K562 (cell line): Measurements from ENCODE around the gene KIFAP3. TPM values are rescaled to one million over a fixed set of nuclear protein-coding genes. Genes with fewer than 3 reads are reported as not detected.

Experiments
- ATAC-seq: fragments of 200-7000 bp; cut with Tn5 transposase; 3 replicates; pipeline ENCODE4 v1.9.1; 2020; ENCODE audit warnings: moderate library complexity
- BruUV-seq: library from RNA; stranded (reverse); fragments of 400-500 nt; replicated peaks from 2 replicates; lab custom pipeline; 2021; lab: Mats Ljungman, UMichigan
- CTCF ChIA-PET: fragments of 300-600 bp; formaldehyde crosslinking; extraction: SDS; loops from one replicate; lab custom pipeline; 2021; ENCODE audit warnings: low intra/inter-chr PET ratio; lab: Yijun Ruan, JAX
- POLR2A ChIA-PET: fragments of 300-600, 350-650 bp; sonication (Branson Sonifier 250); formaldehyde crosslinking; extraction: SDS; loops from one replicate; lab custom pipeline; 2021; ENCODE audit warnings: antibody characterized with exemption, inconsistent platforms; lab: Yijun Ruan, JAX
- DNase-seq, 4 experiments: peaks; one replicate each; pipeline versions ENCODE4 v3.0.0 to v3.0.0-alpha.2; 2011 to 2018; ENCODE audit warnings: low spot score in 3 of 4, mixed read lengths in 3 of 4; ENCODE audit errors: extremely low read depth in 1 of 4
- FAIRE-seq: peaks from 2 replicates; lab custom pipeline; 2011; peaks lifted over from hg19 to GRCh38; lab: Jason Lieb, UNC
- H2AFZ ChIP-seq: 2 replicates; pipeline ENCODE4 v1.6.0; 2011; ENCODE audit warnings: low read depth, low read length, control low read depth, inconsistent platforms
- H3K27ac ChIP-seq: fragments of 200-600 bp; 3 replicates; pipeline ENCODE4 v1.8.0; 2011; ENCODE audit warnings: low read depth, mild to moderate bottlenecking, control low read depth, inconsistent platforms, low read length, moderate library complexity, mixed read lengths; ENCODE audit errors: extremely low read depth
- H3K27me3 ChIP-seq, 2 experiments: fragments of 300-600 bp in 1 of 2; 2 replicates in 1 of 2; 3 replicates in 1 of 2; pipeline versions ENCODE4 v1.6.0 to v1.8.0; 2011; ENCODE audit warnings: inconsistent platforms in 2 of 2, low read length in 2 of 2, mild to moderate bottlenecking in 1 of 2, mixed read lengths in 1 of 2, moderate library complexity in 1 of 2; ENCODE audit not compliant: control insufficient read depth in 2 of 2, insufficient read depth in 2 of 2
- H3K36me3 ChIP-seq: fragments of 300-600 bp; 3 replicates; pipeline ENCODE4 v1.8.0; 2011; ENCODE audit warnings: mild to moderate bottlenecking, low read length, inconsistent platforms; ENCODE audit not compliant: control insufficient read depth, insufficient read depth
- H3K4me1 ChIP-seq, 2 experiments: fragments of 200-600 bp in 1 of 2; replicated peaks in 1 of 2; 2 replicates in 1 of 2; 3 replicates in 1 of 2; pipeline versions ENCODE4 v1.5.1 to v1.8.0; 2011; ENCODE audit warnings: inconsistent platforms in 2 of 2, low read length in 2 of 2, mild to moderate bottlenecking in 1 of 2, mixed read lengths in 1 of 2, moderate library complexity in 1 of 2; ENCODE audit not compliant: control insufficient read depth in 2 of 2, insufficient read depth in 2 of 2
- H3K4me2 ChIP-seq: 2 replicates; pipeline ENCODE4 v1.6.1; 2011; ENCODE audit warnings: low read length, control low read depth, inconsistent platforms, mixed read lengths; ENCODE audit not compliant: insufficient read depth
- H3K4me3 ChIP-seq: fragments of 200-600 bp; sonication (generic), shearing (Covaris generic); 2 replicates; pipeline ENCODE4 v1.5.1; 2016; ENCODE audit warnings: control low read depth, inconsistent platforms
- H3K79me2 ChIP-seq: fragments of 200-600 bp; 3 replicates; pipeline ENCODE4 v1.8.0; 2011; ENCODE audit warnings: low read length, inconsistent platforms; ENCODE audit not compliant: control insufficient read depth, insufficient read depth
- H3K9ac ChIP-seq, 2 experiments: 2 replicates each; pipeline versions ENCODE4 v1.6.0 to v1.6.1; 2011; ENCODE audit warnings: low read depth in 2 of 2, low read length in 2 of 2, control low read depth in 1 of 2, inconsistent platforms in 1 of 2, mild to moderate bottlenecking in 1 of 2, mixed read lengths in 1 of 2; ENCODE audit not compliant: insufficient read depth in 1 of 2
- H3K9me1 ChIP-seq: one replicate; pipeline ENCODE4 v1.6.0; 2011; ENCODE audit warnings: inconsistent platforms, mild to moderate bottlenecking, low read length, moderate library complexity; ENCODE audit not compliant: control insufficient read depth, insufficient read depth
- H3K9me3 ChIP-seq: replicated peaks from 2 replicates; pipeline ENCODE4 v1.5.1; 2011; ENCODE audit warnings: low read depth, low read length, inconsistent platforms; ENCODE audit not compliant: control insufficient read depth, insufficient read depth
- H4K20me1 ChIP-seq: replicated peaks from 2 replicates; pipeline ENCODE4 v1.6.1; 2011; ENCODE audit warnings: low read length, inconsistent platforms, mixed read lengths; ENCODE audit not compliant: control insufficient read depth, insufficient read depth
- C11orf30 ChIP-seq: fragments of 450-650 bp; IDR thresholded peaks from 2 replicates; pipeline ENCODE4 v1.6.1; 2016; ENCODE audit warnings: low read depth, mild to moderate bottlenecking
- COPS2 ChIP-seq: fragments of 450-650 bp; conservative IDR thresholded peaks from 2 replicates; pipeline ENCODE4 v1.6.1; 2016; ENCODE audit warnings: mild to moderate bottlenecking, moderate library complexity
- HDAC3 ChIP-seq: fragments of 450-650 bp; IDR thresholded peaks from 2 replicates; pipeline ENCODE4 v1.6.1; 2018; ENCODE audit warnings: borderline replicate concordance, mild to moderate bottlenecking, moderate library complexity; ENCODE audit not compliant: partially characterized antibody
- HMG20A ChIP-seq: fragments of 450-650 bp; formaldehyde crosslinking; conservative IDR thresholded peaks from 2 replicates; pipeline ENCODE4 v1.4.0; 2020; ENCODE audit warnings: mild to moderate bottlenecking, mixed read lengths
- MAZ ChIP-seq, 2 experiments: fragments of 450-650 bp in 1 of 2; sonication (generic) in 1 of 2; formaldehyde crosslinking; IDR thresholded peaks in 1 of 2; conservative IDR thresholded peaks in 1 of 2; 2 replicates each; pipeline versions ENCODE4 v1.4.0 to v1.5.0; 2020; ENCODE audit warnings: mild to moderate bottlenecking in 1 of 2, missing genetic modification reagents in 1 of 2
- NFIX ChIP-seq: fragments of 250-450 bp; sonication (Bioruptor Pico); IDR thresholded peaks from 2 replicates; pipeline ENCODE4 v1.4.0; 2020; ENCODE audit warnings: low read depth, mild to moderate bottlenecking, moderate library complexity
- TAF9B ChIP-seq: fragments of 450-650 bp; IDR thresholded peaks from 2 replicates; pipeline ENCODE4 v1.6.1; 2018; ENCODE audit warnings: mild to moderate bottlenecking; ENCODE audit not compliant: partially characterized antibody
- XRCC4 ChIP-seq: IDR thresholded peaks from one replicate; pipeline ENCODE4 v1.6.1; 2011; ENCODE audit not compliant: insufficient read depth, insufficient read length; ENCODE audit errors: extremely low read depth
- ZBTB1 ChIP-seq: sonication (generic); formaldehyde crosslinking; IDR thresholded peaks from 2 replicates; pipeline ENCODE4 v1.8.1; 2023; ENCODE audit warnings: missing genetic modification reagents, low read depth, mild to moderate bottlenecking, borderline replicate concordance
- ZFX ChIP-seq: sonication (generic); formaldehyde crosslinking; IDR thresholded peaks from 2 replicates; pipeline ENCODE4 v1.8.0; 2022; ENCODE audit warnings: mild to moderate bottlenecking, missing genetic modification reagents, moderate library complexity
- ZNF668 ChIP-seq: fragments of 250-450 bp; sonication (Bioruptor Pico); IDR thresholded peaks from 2 replicates; pipeline ENCODE4 v1.8.0; 2022; ENCODE audit warnings: mild to moderate bottlenecking, inconsistent platforms
- WGBS: fragments of 100-300 bp; shearing (Covaris generic); methylation state at CpG from one replicate; pipeline ENCODE4 v1.1.6; 2016; ENCODE audit warnings: low coverage, mixed read lengths; ENCODE audit not compliant: insufficient coverage; ENCODE audit errors: missing lambda C conversion rate; 5-methylcytosine and 5-hydroxymethylcytosine counted together
- in situ Hi-C: fragments of 300-500 bp; cut with MboI; formaldehyde crosslinking; loops from 4 replicates; pipeline ENCODE4 v1.15.0; 2018; ENCODE audit warnings: inconsistent platforms, mixed read lengths
- intact Hi-C: fragments of 100-400 bp; cut with micrococcal nuclease; formaldehyde crosslinking; loops from 2 replicates; pipeline ENCODE4 v1.14.2; 2022
- polyA plus RNA-seq, 8 experiments: library from polyadenylated mRNA; depleted of rRNA in 4 of 8; stranded (reverse) in 5 of 8; unstranded in 3 of 8; fragments of >200 nt; fragmentation: Nextera tagmentation in 2 of 8; fragmentation: Illumina TruSeq in 1 of 8; extraction: Ambion mirVana in 2 of 8; extraction: Trizol in 1 of 8; gene quantifications; 2 replicates each; pipeline versions ENCODE4 v1.2.1 to v1.2.3, GENCODE V29; 2011 to 2014; ENCODE audit warnings: inconsistent platforms in 1 of 8, missing spikeins in 1 of 8
- total RNA-seq, 7 experiments: library from RNA; depleted of rRNA in 6 of 7; stranded (reverse); fragments of >200 nt in 6 of 7; fragmentation: Illumina TruSeq in 2 of 7; extraction: Trizol in 2 of 7; gene quantifications; 2 replicates each; pipeline versions ENCODE4 v1.2.1 to v1.2.3, GENCODE V29; 2011 to 2021; ENCODE audit warnings: low replicate concordance in 1 of 7
- TF ChIP-seq, protein P1 (sequence below), 2 experiments: fragments of 450-650 bp; IDR thresholded peaks; 2 replicates each; pipeline ENCODE4 v1.6.1; 2018; ENCODE audit warnings: mild to moderate bottlenecking in 2 of 2, low read depth in 1 of 2; ENCODE audit not compliant: partially characterized antibody in 2 of 2
- TF ChIP-seq, protein P2 (sequence below): sonication (generic); formaldehyde crosslinking; IDR thresholded peaks from 2 replicates; pipeline ENCODE4 v1.8.0; 2022; ENCODE audit warnings: mild to moderate bottlenecking, missing genetic modification reagents

KIFAP3 gene
- total and polyA plus RNA-seq, 9 of the 15 experiments (the other 6 are each of a cell fraction or from before 2014, with no cell fraction given) = 8.8 to 17.5 (median 11.8) TPM

DNA sequence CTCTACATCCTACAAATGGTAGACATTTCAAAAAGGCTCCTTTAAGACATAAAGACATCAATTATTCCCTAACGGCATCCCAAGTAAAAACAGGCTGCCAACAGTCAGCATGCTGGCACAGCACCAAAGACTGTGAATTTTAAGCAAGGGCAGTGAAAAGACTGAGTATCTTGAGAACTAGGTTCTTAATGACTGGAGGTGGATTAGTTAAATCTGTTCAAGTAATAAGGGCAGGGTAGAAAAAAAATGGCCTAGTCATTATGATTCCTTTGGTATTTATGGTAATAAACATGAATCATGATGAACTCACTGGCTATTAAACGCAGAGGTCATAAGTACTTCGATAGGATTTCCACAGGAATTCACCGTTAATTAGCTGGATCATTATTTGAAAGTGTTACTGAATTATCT, 75.2 kb downstream of the KIFAP3 start (continued):
- no peak for TF ChIP-seq ZBTB1 (CRISPR knock-in tag)

DNA sequence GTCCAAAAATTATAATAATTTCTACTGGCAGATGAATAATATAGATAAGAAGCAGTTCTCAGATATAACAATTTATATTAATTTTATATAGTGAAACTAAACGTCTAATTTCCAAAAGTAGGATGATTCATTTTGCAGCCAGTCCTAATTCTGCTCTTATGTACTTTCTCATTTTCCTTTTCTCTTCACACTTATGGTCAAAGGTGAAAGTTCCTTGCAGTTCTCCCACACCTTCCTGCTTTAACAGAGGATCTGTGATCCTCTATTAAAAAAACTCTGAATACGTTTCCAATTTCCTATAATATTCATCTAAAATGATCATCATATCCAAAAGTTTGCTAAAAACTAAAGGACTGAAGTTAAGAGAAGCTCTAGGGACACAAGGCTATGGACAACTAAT, 78.5 kb downstream of the KIFAP3 start:
- CTCF ChIA-PET = no interaction called here
- BruUV-seq = no TSS peak
- ATAC-seq = no peak

More for the DNA sequence above, 78.5 kb downstream of the KIFAP3 start:
- Histone ChIP-seq H3K4me2 (no peak overlapping the region), H3K4me1 (no peaks in the 10 kb centered on the region), H3K27ac (no peak overlapping the region), H3K9ac (no peak overlapping the region), H3K9me1 (no peaks in the 10 kb centered on the region), H3K36me3 (no peaks in the 10 kb centered on the region), H3K4me3 (no peak overlapping the region), H3K27me3 (no peaks in the 10 kb centered on the region), H3K79me2 (no peaks in the 10 kb centered on the region), H3K9me3 (no peaks in the 10 kb centered on the region), H4K20me1 (no peaks in the 10 kb centered on the region), H2AFZ (no peak overlapping the region)
- POLR2A ChIA-PET = interaction anchor here (0.7 kb wide), 1 partner anchor 42 kb away, joined by 3 read pairs; no protein-coding TSS in a partner anchor
- TF ChIP-seq ZFX (CRISPR knock-in tag) (no peak), C11orf30 (no peak), HDAC3 (no peak), ZNF668 (CRISPR knock-in tag) (no peak), MAZ (CRISPR knock-in tag; conservative IDR thresholded peaks at IDR 0.05 in 1 of 2, IDR thresholded peaks at IDR 0.05 in 1 of 2) (no peak), XRCC4 (no peak), HMG20A (CRISPR knock-in tag) (no peak), NFIX (CRISPR knock-in tag) (no peak), COPS2 (no peak), TAF9B (no peak)
- TF ChIP-seq, protein P1, sequence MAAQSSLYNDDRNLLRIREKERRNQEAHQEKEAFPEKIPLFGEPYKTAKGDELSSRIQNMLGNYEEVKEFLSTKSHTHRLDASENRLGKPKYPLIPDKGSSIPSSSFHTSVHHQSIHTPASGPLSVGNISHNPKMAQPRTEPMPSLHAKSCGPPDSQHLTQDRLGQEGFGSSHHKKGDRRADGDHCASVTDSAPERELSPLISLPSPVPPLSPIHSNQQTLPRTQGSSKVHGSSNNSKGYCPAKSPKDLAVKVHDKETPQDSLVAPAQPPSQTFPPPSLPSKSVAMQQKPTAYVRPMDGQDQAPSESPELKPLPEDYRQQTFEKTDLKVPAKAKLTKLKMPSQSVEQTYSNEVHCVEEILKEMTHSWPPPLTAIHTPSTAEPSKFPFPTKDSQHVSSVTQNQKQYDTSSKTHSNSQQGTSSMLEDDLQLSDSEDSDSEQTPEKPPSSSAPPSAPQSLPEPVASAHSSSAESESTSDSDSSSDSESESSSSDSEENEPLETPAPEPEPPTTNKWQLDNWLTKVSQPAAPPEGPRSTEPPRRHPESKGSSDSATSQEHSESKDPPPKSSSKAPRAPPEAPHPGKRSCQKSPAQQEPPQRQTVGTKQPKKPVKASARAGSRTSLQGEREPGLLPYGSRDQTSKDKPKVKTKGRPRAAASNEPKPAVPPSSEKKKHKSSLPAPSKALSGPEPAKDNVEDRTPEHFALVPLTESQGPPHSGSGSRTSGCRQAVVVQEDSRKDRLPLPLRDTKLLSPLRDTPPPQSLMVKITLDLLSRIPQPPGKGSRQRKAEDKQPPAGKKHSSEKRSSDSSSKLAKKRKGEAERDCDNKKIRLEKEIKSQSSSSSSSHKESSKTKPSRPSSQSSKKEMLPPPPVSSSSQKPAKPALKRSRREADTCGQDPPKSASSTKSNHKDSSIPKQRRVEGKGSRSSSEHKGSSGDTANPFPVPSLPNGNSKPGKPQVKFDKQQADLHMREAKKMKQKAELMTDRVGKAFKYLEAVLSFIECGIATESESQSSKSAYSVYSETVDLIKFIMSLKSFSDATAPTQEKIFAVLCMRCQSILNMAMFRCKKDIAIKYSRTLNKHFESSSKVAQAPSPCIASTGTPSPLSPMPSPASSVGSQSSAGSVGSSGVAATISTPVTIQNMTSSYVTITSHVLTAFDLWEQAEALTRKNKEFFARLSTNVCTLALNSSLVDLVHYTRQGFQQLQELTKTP (IDR thresholded peaks at IDR 0.05; ENCODE audit: low read depth in 1 of 2, partially characterized antibody in 2 of 2) = no peak
- TF ChIP-seq, protein P2, sequence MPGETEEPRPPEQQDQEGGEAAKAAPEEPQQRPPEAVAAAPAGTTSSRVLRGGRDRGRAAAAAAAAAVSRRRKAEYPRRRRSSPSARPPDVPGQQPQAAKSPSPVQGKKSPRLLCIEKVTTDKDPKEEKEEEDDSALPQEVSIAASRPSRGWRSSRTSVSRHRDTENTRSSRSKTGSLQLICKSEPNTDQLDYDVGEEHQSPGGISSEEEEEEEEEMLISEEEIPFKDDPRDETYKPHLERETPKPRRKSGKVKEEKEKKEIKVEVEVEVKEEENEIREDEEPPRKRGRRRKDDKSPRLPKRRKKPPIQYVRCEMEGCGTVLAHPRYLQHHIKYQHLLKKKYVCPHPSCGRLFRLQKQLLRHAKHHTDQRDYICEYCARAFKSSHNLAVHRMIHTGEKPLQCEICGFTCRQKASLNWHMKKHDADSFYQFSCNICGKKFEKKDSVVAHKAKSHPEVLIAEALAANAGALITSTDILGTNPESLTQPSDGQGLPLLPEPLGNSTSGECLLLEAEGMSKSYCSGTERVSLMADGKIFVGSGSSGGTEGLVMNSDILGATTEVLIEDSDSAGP (CRISPR knock-in tag) = no peak
- intact Hi-C loops = no loop called here
- in situ Hi-C loops = no loop called here
- 0% methylated on average over 2 of the region's 2 CpGs for WGBS
- FAIRE-seq (no peak), DNase-seq (no peak)
